ENCODE results near the gene CD48. TPM values are rescaled to one million over a fixed set of nuclear protein-coding genes. Genes with fewer than 3 reads are reported as not detected.

Gene CD48
- total RNA-seq, 3 donors from 2014 or later: 5.4 to 12.3 (median 8.8) TPM

- no peak overlapping the region for H3K27ac ChIP-seq
- H3K27me3 ChIP-seq: peaks cover 0 to 4% of the 10 kb centered on the region in 2 donors
- no peak for DNase-seq (ENCODE audit: low spot score in 2 of 2)
- H3K36me3 ChIP-seq: no peaks in the 10 kb centered on the region
- H3K4me1 ChIP-seq: no peaks in the 10 kb centered on the region
- no peaks in the 10 kb centered on the region for H3K9me3 ChIP-seq
- TF ChIP-seq, protein P1, sequence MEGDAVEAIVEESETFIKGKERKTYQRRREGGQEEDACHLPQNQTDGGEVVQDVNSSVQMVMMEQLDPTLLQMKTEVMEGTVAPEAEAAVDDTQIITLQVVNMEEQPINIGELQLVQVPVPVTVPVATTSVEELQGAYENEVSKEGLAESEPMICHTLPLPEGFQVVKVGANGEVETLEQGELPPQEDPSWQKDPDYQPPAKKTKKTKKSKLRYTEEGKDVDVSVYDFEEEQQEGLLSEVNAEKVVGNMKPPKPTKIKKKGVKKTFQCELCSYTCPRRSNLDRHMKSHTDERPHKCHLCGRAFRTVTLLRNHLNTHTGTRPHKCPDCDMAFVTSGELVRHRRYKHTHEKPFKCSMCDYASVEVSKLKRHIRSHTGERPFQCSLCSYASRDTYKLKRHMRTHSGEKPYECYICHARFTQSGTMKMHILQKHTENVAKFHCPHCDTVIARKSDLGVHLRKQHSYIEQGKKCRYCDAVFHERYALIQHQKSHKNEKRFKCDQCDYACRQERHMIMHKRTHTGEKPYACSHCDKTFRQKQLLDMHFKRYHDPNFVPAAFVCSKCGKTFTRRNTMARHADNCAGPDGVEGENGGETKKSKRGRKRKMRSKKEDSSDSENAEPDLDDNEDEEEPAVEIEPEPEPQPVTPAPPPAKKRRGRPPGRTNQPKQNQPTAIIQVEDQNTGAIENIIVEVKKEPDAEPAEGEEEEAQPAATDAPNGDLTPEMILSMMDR (IDR thresholded peaks at IDR 0.05): no peak
- no peak for TF ChIP-seq POLR2A (IDR thresholded peaks at IDR 0.05)
- no peak for TF ChIP-seq POLR2AphosphoS5 (IDR thresholded peaks at IDR 0.05)
- H3K4me3 ChIP-seq: no peak overlapping the region
- intact Hi-C loops (cut with DNase I; ENCODE audit: low total_unique reads): no loop called here
Observed at GRCh38 chr1:160682983-160683865, 28.4 kb downstream of the CD48 start.

- H3K27me3 ChIP-seq: peaks cover 0 to 9% of the 10 kb centered on the region in 2 donors
- no peak overlapping the region for H3K4me3 ChIP-seq
- DNase-seq (ENCODE audit: low spot score in 2 of 2): no peak
- no peak for TF ChIP-seq POLR2AphosphoS5 (IDR thresholded peaks at IDR 0.05)
- no peak overlapping the region for H3K27ac ChIP-seq
- H3K36me3 ChIP-seq: no peaks in the 10 kb centered on the region
- H3K4me1 ChIP-seq: no peaks in the 10 kb centered on the region
- no peaks in the 10 kb centered on the region for H3K9me3 ChIP-seq
- intact Hi-C loops (cut with DNase I; ENCODE audit: low total_unique reads): no loop called here
Observed at GRCh38 chr1:160681891-160682140, 29.8 kb downstream of the CD48 start.

GRCh38 chr1:160681066-160681890 lies 30.3 kb downstream of the CD48 start:
- no peak for DNase-seq (ENCODE audit: low spot score in 2 of 2)
- Histone ChIP-seq H3K27me3 (peaks cover 0 to 9% of the 10 kb centered on the region in 2 donors), H3K4me1 (no peaks in the 10 kb centered on the region), H3K9me3 (no peaks in the 10 kb centered on the region), H3K27ac (no peak overlapping the region), H3K4me3 (no peak overlapping the region), H3K36me3 (no peaks in the 10 kb centered on the region)
- no peak for TF ChIP-seq POLR2A (IDR thresholded peaks at IDR 0.05)
- TF ChIP-seq, protein P1 (IDR thresholded peaks at IDR 0.05): peak in 1 of 3 donors; percentile 25
- intact Hi-C loops (cut with DNase I; ENCODE audit: low total_unique reads): no loop called here

DNA sequence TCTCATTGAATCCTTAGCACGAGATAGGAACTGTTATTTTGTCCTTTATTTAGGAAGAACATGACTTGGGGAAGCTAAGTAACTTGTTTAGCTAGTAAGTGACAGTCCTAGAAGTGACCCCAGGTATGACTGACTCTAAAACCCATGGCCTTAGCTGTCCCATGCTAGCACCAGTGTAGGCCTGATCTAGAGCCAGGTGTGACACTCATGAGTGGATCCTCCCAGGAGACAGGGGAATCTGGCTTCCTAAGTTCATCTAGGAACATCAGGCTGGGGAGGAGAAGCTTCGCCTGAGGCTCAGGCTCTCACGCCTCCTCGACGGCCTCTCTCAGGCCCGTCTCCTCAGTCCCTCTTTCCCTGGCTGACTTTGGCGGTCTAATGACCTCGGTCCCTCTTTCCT lies 31.2 kb downstream of the CD48 start:
- Histone ChIP-seq H3K27me3 (peaks cover 0 to 9% of the 10 kb centered on the region in 2 donors), H3K27ac (no peak overlapping the region), H3K36me3 (no peaks in the 10 kb centered on the region), H3K9me3 (no peaks in the 10 kb centered on the region), H3K4me3 (no peak overlapping the region), H3K4me1 (no peaks in the 10 kb centered on the region)
- intact Hi-C loops (cut with DNase I; ENCODE audit: low total_unique reads): no loop called here
- DNase-seq (ENCODE audit: low spot score in 2 of 2): no peak
- TF ChIP-seq POLR2AphosphoS5 (IDR thresholded peaks at IDR 0.05) (no peak), POLR2A (IDR thresholded peaks at IDR 0.05) (no peak)
- TF ChIP-seq, protein P1 (IDR thresholded peaks at IDR 0.05): no peak

DNA sequence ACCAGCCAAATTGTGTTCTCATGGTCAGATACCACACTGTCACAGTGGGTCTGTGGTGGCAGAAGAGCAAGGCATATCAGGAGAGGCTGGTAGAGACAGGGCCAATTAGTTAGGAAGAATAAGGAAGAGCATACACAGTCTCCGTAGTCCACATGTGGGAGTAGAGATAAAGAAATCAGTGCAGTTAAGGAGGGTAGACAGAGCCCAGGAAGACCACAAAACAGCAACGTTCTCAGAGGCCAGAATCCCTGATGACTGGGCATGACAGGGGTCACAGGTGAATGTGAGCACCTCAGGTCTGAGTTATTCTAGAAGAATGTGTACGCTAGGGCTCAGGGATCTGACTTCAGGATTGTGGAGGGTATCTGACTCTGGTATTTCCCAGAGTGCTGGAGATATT lies 31.7 kb downstream of the CD48 start:
- intact Hi-C loops (cut with DNase I; ENCODE audit: low total_unique reads): no loop called here
- TF ChIP-seq POLR2A (IDR thresholded peaks at IDR 0.05) (no peak), POLR2AphosphoS5 (IDR thresholded peaks at IDR 0.05) (no peak)
- TF ChIP-seq, protein P1 (IDR thresholded peaks at IDR 0.05): no peak
- H3K9me3 ChIP-seq: no peaks in the 10 kb centered on the region
- no peak overlapping the region for H3K4me3 ChIP-seq
- peaks cover 0 to 9% of the 10 kb centered on the region in 2 donors for H3K27me3 ChIP-seq
- no peak for DNase-seq (ENCODE audit: low spot score in 2 of 2)
- H3K36me3 ChIP-seq: no peaks in the 10 kb centered on the region
- H3K4me1 ChIP-seq: no peaks in the 10 kb centered on the region
- H3K27ac ChIP-seq: no peak overlapping the region
